HG03103 (cell line): Measurements from ENCODE around the gene HTN1.
"Not testable (repeated sequence)": the region's sequence is repeated elsewhere in the genome, so short reads cannot be mapped to it uniquely, and the experiment has no call there.

Experiments used
- ATAC-seq: cut with Tn5 transposase; IDR thresholded peaks from one replicate; pipeline ENCODE4 v1.9.1; 2021; ENCODE audit warnings: low read depth; ENCODE audit not compliant: unreplicated experiment

Gene HTN1

DNA sequence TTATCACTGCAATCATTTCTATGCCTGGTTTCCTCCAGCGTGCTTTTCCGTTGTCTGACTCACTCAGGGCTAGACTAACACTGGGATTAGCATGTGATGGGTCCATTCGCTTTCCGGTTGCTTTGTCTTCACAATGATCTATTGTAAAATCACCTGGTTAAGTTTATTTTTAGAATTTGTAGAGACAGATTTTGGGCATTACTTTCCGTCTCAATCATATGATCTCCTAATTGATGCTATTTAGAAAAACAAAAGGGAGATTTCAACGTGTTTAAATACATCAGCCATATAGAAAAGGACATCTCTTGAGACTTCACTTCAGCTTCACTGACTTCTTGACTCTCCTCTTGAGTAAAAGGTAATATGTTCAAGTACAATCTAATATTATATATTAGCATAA lies at the start of gene HTN1:
Gene HTN1 (plus strand): TSS at position 301 of the 400 bp plus-strand sequence. CDS start 2,639 bp downstream, outside the sequence.
- not testable (repeated sequence) for ATAC-seq

DNA sequence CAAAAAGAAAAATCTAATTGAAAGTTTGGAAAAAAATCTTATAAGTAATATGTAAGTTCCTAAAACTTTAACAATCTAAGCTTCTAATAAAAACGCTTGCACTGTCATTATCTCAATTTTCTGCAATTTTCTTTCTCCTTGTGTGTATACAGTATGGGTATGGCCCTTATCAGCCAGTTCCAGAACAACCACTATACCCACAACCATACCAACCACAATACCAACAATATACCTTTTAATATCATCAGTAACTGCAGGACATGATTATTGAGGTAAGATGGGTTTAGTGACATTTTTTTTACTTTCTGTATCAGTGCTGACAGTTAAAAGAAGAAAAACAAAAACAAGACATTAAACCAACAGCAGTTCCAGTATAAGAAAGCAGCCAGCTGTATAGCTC lies 49.5 kb upstream of the HTN1 start:
- no peak for ATAC-seq

DNA sequence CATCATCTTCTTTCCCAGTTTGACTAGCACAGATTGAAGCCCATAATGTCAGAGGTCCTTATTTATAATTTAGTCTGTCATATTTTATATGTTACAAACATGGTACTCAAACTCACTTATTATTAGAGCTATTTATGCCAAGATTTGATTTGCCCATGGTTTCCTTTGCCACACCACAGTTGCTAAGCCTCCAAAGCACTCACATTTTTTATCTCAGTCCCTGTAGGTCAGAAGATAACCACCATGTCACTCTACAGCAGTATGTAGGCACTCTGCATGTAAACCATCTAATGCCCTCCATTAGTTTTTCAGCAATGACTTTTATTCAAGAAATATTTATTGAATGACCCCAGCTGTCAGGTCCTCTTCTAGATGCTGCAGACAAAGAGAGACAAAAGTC lies 47.7 kb upstream of the HTN1 start:
- ATAC-seq: no peak

DNA sequence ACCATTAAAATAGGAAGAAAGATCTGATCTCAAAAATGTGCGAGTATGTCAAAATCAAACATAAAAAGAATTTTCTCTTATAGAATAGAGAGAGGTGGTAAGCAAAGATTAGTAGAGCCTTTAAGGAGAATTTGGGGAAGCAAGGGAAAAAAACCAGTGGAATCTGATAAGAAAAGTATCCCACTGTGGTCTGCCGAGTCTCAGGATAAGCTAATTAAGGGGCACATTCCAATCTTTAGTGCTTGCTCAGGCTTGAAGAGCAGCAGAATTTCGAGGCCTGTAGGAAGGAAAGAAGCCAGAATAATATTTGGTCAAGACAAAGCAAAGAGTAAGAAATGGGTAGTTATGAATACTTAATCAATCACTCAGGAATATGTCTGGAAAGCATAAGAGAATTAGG lies 41.5 kb upstream of the HTN1 start:
- no peak for ATAC-seq

DNA sequence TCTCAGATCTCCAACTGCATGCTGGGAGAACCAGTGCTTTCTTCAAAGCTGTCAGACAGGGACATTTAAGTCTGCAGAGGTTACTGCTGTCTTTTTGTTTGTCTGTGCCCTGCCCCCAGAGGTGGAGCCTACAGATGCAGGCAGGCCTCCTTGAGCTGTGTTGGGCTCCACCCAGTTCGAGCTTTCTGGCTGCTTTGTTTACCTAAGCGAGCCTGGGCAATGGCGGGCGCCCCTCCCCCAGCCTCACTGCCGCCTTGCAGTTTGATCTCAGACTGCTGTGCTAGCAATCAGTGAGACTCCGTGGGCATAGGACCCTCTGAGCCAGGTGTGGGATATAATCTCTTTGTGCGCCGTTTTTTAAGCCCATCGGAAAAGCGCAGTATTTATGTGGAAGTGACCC lies 31.2 kb upstream of the HTN1 start:
- ATAC-seq: not testable (repeated sequence)

DNA sequence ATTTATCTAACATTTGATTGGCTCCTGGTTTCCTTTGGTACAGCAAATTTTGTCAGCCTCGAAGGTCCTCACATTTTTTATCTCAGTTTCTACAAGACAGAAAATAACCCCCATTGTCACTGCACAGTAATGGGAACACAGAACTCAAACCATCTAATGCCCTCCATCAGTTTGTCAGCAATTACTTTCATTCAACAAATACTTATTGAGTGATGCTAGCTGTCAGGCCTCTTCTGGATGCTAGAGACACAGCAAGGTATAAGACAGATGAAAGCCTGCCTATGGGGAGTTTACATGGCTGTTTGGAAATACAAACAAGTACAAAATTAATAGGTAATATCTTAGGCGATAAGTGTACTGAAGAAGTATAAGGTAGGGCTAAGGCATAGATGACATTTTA lies 27.0 kb upstream of the HTN1 start:
- no peak for ATAC-seq

DNA sequence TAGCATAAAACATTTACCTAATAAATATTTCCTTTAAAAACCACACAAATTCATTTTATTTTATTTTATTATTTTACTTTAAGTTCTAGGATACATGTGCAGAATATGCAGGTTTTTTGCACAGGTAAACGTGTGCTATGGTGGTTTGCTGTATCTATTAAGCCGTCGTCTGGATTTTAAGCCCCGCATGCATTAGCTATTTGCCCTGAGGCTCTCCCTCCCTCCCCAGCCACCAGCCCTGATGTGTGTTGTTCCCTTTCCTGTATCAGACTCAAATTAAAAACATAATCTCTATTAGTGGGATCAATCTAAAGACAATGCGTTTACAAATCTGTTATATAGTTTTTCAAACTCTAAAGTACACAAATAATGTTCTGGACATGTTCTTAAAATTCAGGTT lies 23.2 kb upstream of the HTN1 start:
- no peak for ATAC-seq

DNA sequence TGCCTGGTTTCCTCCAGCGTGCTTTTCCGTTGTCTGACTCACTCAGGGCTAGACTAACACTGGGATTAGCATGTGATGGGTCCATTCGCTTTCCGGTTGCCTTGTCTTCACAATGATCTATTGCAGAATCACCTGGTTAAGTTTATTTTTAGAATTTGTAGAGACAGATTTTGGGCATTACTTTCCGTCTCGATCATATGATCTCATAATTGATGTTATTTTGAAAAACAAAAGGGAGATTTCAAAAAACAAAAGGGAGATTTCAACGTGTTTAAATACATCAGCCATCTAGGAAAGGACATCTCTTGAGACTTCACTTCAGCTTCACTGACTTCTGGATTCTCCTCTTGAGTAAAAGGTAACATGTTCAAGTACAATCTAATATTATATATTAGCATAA lies 22.1 kb upstream of the HTN1 start, which contains the start of gene HTN3:
Gene HTN3 (plus strand): TSS at position 301 of the 400 bp plus-strand sequence. CDS start 2,282 bp downstream, outside the sequence.
- not testable (repeated sequence) for ATAC-seq

DNA sequence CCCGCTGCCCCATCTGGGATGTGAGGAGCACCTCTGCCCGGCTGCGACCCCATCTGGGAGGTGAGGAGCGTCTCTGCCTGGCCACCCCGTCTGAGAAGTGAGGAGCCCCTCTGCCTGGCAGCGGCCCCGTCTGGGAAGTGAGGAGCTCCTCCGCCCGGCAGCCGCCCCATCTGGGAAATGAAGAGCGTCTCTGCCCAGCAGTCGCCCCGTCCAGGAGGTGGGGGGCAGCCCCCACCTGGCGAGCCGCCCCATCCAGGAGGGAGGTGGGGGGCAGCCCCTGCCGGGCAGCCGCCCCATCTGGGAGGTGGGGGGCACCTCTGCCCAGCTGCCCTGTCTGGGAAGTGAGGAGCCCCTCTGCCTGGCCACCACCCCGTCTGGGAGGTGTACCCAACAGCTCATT lies 12.7 kb upstream of the HTN1 start:
- ATAC-seq: not testable (repeated sequence)

DNA sequence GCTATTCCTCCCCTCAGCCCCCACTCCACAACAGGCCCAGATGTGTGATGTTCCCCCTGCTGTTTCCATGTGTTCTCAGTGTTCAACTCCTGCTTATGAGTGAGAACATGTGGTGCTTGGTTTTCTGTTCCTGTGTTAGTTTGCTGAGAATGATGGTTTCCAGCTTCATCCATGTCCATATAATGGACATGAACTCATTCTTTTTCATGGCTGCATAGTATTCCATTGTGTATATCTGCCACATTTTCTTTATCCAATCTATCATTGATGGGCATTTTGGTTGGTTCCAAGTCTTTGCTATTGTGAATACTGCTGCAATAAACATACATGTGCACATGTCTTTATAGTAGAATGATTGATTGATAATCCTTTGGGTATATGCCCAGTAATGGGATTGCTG lies 10.3 kb upstream of the HTN1 start:
- not testable (repeated sequence) for ATAC-seq

DNA sequence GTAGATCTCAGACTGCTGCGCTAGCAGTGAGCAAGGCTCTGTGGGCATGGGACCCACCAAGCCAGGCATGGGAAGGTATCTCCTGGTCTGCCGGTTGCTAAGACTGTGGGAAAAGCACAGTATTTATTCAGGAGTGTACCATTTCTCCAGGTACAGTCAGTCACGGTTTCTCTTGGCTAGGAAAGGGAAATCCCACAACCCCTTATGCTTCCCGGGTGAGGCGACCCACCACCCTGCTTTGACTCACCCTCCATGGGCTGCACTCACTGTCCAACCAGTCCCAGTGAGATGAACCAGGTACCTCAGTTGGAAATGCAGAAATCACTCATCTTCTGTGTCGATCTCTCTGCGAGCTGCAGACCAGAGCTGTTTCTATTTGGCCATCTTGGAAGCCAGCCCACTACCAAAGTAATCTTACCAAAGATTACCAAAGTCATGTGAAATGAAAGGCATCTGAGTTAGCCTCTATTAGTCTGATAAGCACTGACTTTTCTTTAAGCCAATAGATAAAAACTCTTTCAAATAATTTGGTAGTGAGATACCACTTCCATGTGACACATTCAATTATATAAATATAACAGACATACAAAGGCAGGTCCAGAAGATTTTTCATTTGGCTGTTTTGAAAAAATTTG lies 8.5 kb upstream of the HTN1 start:
- ATAC-seq: no peak

DNA sequence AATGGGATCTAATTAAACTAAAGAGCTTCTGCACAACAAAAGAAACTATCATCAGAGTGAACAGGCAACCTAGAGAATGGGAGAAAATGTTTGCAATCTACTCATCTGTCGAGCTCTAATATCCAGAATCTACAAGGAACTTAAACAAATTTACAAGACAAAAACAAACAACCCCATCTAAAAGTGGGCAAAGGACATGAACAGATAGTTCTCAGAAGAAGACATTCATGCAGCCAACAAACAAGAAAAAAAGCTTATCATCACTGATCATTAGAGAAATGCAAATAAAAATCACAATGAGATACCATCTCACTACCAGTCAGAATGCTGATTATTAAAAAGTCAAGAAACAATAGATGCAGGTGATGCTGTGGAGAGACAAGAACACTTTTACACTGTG lies 6.3 kb downstream of the HTN1 start:
- ATAC-seq: not testable (repeated sequence)

DNA sequence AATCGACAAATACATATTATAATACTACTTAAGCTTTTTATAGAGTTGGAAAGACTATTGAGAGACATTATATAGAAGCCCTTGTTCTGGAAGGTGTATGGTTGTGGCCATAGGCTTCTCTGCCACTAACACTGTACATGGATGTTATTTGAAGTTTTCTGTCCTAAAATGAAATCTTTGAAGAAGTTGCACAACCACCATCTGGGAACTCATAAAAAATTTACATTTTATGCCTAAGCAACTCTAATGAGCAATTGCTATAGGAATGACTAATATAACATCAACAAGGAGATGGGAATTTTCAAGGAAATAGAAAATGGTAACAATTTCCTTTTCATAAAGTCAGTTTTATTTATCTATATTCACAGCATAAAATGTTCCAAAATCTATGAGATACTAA lies 7.4 kb downstream of the HTN1 start:
- ATAC-seq: no peak

DNA sequence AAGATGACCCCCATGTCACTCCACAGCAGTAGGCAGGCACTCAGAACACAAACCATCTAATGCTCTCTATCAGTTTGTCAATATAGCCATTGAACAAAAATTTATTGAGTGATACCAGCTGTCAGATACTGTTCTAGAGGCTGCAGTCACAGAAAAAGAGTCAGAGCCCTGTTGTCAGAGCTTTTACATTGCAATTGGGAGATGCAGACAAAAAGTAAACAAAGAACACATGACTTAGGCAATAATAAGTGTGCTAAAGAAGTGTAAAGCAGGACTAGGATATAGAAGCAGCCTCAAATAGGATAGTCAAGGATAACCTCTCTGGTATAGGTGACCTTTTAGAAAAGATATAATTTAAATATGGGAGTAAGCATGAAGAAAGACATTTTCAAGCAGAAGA lies 8.9 kb downstream of the HTN1 start:
- no peak for ATAC-seq

DNA sequence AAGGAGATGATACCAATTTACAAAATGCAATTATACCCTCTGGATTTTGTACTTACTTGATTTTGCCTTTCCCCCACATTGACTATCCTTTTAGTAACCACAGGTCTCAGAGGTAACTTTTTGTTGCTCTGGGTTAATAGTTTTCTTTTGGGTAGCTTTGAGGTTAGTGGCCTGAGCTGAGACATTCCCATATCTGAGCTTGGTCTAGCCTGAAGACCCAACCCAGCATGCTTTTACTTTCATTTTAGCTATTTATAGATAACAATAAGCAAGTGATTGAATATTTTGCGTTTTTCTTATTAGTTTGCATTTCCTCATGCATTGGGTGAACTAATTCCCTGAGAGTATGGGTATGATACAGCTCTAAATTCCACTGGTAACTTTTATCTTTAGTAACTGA lies 11.8 kb downstream of the HTN1 start:
- ATAC-seq: no peak

DNA sequence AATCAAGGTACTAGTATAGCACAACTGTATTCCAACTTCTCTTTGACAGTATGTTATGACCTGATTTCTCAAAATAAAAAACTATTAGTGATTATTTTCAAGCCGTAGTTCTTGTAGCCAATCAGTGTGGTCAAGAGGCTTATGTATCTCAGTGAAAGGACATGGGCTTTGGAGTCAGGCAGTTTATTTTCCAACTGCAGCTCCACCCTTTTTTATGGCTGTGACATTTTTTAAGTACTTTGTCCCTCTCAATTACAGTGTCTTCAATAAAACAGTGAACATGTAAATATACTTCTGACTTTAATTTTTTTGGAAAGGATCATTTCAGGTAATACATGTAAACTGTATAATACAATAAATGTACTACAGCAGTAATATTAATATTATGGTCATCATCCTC lies 30.0 kb downstream of the HTN1 start:
- ATAC-seq: no peak

DNA sequence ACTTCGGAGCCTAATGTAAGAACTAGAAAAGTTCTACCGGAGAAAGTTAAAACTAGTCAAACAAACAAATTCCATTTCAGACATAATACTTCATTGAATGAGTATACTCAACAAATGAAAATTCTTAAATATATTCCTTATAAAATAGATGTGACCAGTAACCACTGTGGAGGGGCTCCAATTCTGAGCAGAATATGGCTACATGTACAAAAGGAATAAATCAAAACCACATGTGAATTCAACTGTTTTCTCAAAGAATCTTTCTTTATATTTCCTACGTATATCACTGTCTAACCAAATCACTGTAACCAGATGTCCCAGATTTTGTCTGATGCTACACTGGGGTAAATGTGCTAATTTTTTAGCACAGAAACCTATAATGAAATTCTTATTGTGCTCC lies 49.0 kb downstream of the HTN1 start:
- no peak for ATAC-seq
